K562 (cell line): ENCODE data around the gene ZNF544. TPM values are rescaled to one million over a fixed set of nuclear protein-coding genes. Genes with fewer than 3 reads are reported as not detected.

Source experiments
- ATAC-seq: fragments of 200-7000 bp; cut with Tn5 transposase; 3 replicates; pipeline ENCODE4 v1.9.1; 2020; ENCODE audit warnings: moderate library complexity
- Bru-seq: library from RNA; stranded (reverse); fragments of 400-500 nt; gene quantifications from one replicate; lab custom pipeline; 2021; lab: Mats Ljungman, UMichigan
- BruChase-seq, 2 experiments: library from RNA; stranded (reverse); fragments of 400-500 nt; gene quantifications; one replicate each; lab custom pipeline; 2021; lab: Mats Ljungman, UMichigan
- BruUV-seq: library from RNA; stranded (reverse); fragments of 400-500 nt; replicated peaks from 2 replicates; lab custom pipeline; 2021; lab: Mats Ljungman, UMichigan
- CTCF ChIA-PET: fragments of 300-600 bp; formaldehyde crosslinking; extraction: SDS; loops from one replicate; lab custom pipeline; 2021; ENCODE audit warnings: low intra/inter-chr PET ratio; lab: Yijun Ruan, JAX
- POLR2A ChIA-PET: fragments of 300-600, 350-650 bp; sonication (Branson Sonifier 250); formaldehyde crosslinking; extraction: SDS; loops from one replicate; lab custom pipeline; 2021; ENCODE audit warnings: antibody characterized with exemption, inconsistent platforms; lab: Yijun Ruan, JAX
- DNase-seq, 4 experiments: peaks; one replicate each; pipeline versions ENCODE4 v3.0.0 to v3.0.0-alpha.2; 2011 to 2018; ENCODE audit warnings: low spot score in 3 of 4, mixed read lengths in 3 of 4; ENCODE audit errors: extremely low read depth in 1 of 4
- FAIRE-seq: peaks from 2 replicates; lab custom pipeline; 2011; peaks lifted over from hg19 to GRCh38; lab: Jason Lieb, UNC
- H2AFZ ChIP-seq: 2 replicates; pipeline ENCODE4 v1.6.0; 2011; ENCODE audit warnings: low read depth, low read length, control low read depth, inconsistent platforms
- H3K27ac ChIP-seq: fragments of 200-600 bp; 3 replicates; pipeline ENCODE4 v1.8.0; 2011; ENCODE audit warnings: low read depth, mild to moderate bottlenecking, control low read depth, inconsistent platforms, low read length, moderate library complexity, mixed read lengths; ENCODE audit errors: extremely low read depth
- H3K27me3 ChIP-seq, 2 experiments: fragments of 300-600 bp in 1 of 2; 2 replicates in 1 of 2; 3 replicates in 1 of 2; pipeline versions ENCODE4 v1.6.0 to v1.8.0; 2011; ENCODE audit warnings: inconsistent platforms in 2 of 2, low read length in 2 of 2, mild to moderate bottlenecking in 1 of 2, mixed read lengths in 1 of 2, moderate library complexity in 1 of 2; ENCODE audit not compliant: control insufficient read depth in 2 of 2, insufficient read depth in 2 of 2
- H3K36me3 ChIP-seq: fragments of 300-600 bp; 3 replicates; pipeline ENCODE4 v1.8.0; 2011; ENCODE audit warnings: mild to moderate bottlenecking, low read length, inconsistent platforms; ENCODE audit not compliant: control insufficient read depth, insufficient read depth
- H3K4me1 ChIP-seq, 2 experiments: fragments of 200-600 bp in 1 of 2; replicated peaks in 1 of 2; 2 replicates in 1 of 2; 3 replicates in 1 of 2; pipeline versions ENCODE4 v1.5.1 to v1.8.0; 2011; ENCODE audit warnings: inconsistent platforms in 2 of 2, low read length in 2 of 2, mild to moderate bottlenecking in 1 of 2, mixed read lengths in 1 of 2, moderate library complexity in 1 of 2; ENCODE audit not compliant: control insufficient read depth in 2 of 2, insufficient read depth in 2 of 2
- H3K4me2 ChIP-seq: 2 replicates; pipeline ENCODE4 v1.6.1; 2011; ENCODE audit warnings: low read length, control low read depth, inconsistent platforms, mixed read lengths; ENCODE audit not compliant: insufficient read depth
- H3K4me3 ChIP-seq: fragments of 200-600 bp; sonication (generic), shearing (Covaris generic); 2 replicates; pipeline ENCODE4 v1.5.1; 2016; ENCODE audit warnings: control low read depth, inconsistent platforms
- H3K79me2 ChIP-seq: fragments of 200-600 bp; 3 replicates; pipeline ENCODE4 v1.8.0; 2011; ENCODE audit warnings: low read length, inconsistent platforms; ENCODE audit not compliant: control insufficient read depth, insufficient read depth
- H3K9ac ChIP-seq, 2 experiments: 2 replicates each; pipeline versions ENCODE4 v1.6.0 to v1.6.1; 2011; ENCODE audit warnings: low read depth in 2 of 2, low read length in 2 of 2, control low read depth in 1 of 2, inconsistent platforms in 1 of 2, mild to moderate bottlenecking in 1 of 2, mixed read lengths in 1 of 2; ENCODE audit not compliant: insufficient read depth in 1 of 2
- H3K9me1 ChIP-seq: one replicate; pipeline ENCODE4 v1.6.0; 2011; ENCODE audit warnings: inconsistent platforms, mild to moderate bottlenecking, low read length, moderate library complexity; ENCODE audit not compliant: control insufficient read depth, insufficient read depth
- H3K9me3 ChIP-seq: replicated peaks from 2 replicates; pipeline ENCODE4 v1.5.1; 2011; ENCODE audit warnings: low read depth, low read length, inconsistent platforms; ENCODE audit not compliant: control insufficient read depth, insufficient read depth
- H4K20me1 ChIP-seq: replicated peaks from 2 replicates; pipeline ENCODE4 v1.6.1; 2011; ENCODE audit warnings: low read length, inconsistent platforms, mixed read lengths; ENCODE audit not compliant: control insufficient read depth, insufficient read depth
- ATF1 ChIP-seq, 2 experiments: fragments of 450-650 bp in 1 of 2; IDR thresholded peaks; 2 replicates each; pipeline ENCODE4 v1.6.1; 2016; ENCODE audit warnings: missing compliant biosample characterization in 1 of 2, missing genetic modification characterization in 1 of 2
- EGR1 ChIP-seq: fragments of 450-650 bp; conservative IDR thresholded peaks from 2 replicates; pipeline ENCODE4 v1.6.1; 2017; ENCODE audit warnings: mild to moderate bottlenecking
- FOXK2 ChIP-seq, 2 experiments: fragments of 450-650 bp; IDR thresholded peaks in 1 of 2; conservative IDR thresholded peaks in 1 of 2; 2 replicates each; pipeline ENCODE4 v1.6.1; 2016; ENCODE audit warnings: low read depth in 2 of 2, mild to moderate bottlenecking in 1 of 2
- MED1 ChIP-seq: sonication (generic); formaldehyde crosslinking; IDR thresholded peaks from 2 replicates; pipeline ENCODE4 v1.8.1; 2023; ENCODE audit warnings: missing genetic modification reagents, borderline replicate concordance
- SRSF9 ChIP-seq: fragments of 200-400 bp; formaldehyde crosslinking; IDR thresholded peaks from 2 replicates; pipeline ENCODE4 v1.6.1; 2017; ENCODE audit warnings: low read depth, low read length, borderline replicate concordance
- ZNF41 ChIP-seq: fragments of 250-450 bp; sonication (Bioruptor Pico); conservative IDR thresholded peaks from 2 replicates; pipeline ENCODE4 v1.4.0; 2020; ENCODE audit warnings: mild to moderate bottlenecking
- ZNF586 ChIP-seq: fragments of 450-650 bp; formaldehyde crosslinking; conservative IDR thresholded peaks from 2 replicates; pipeline ENCODE4 v1.4.0; 2020; ENCODE audit warnings: mild to moderate bottlenecking, moderate library complexity
- ZNF766 ChIP-seq: fragments of 200-800 bp; sonication (Bioruptor generic); conservative IDR thresholded peaks from 2 replicates; pipeline ENCODE4 v1.6.1; 2016; ENCODE audit warnings: missing genetic modification characterization, missing compliant biosample characterization
- WGBS: fragments of 100-300 bp; shearing (Covaris generic); methylation state at CpG from one replicate; pipeline ENCODE4 v1.1.6; 2016; ENCODE audit warnings: low coverage, mixed read lengths; ENCODE audit not compliant: insufficient coverage; ENCODE audit errors: missing lambda C conversion rate; 5-methylcytosine and 5-hydroxymethylcytosine counted together
- in situ Hi-C: fragments of 300-500 bp; cut with MboI; formaldehyde crosslinking; loops from 4 replicates; pipeline ENCODE4 v1.15.0; 2018; ENCODE audit warnings: inconsistent platforms, mixed read lengths
- intact Hi-C: fragments of 100-400 bp; cut with micrococcal nuclease; formaldehyde crosslinking; loops from 2 replicates; pipeline ENCODE4 v1.14.2; 2022
- long read RNA-seq, 3 experiments: library from polyadenylated mRNA in 2 of 3; library from RNA in 1 of 3; unstranded in 2 of 3; stranded (forward) in 1 of 3; transcript quantifications; one replicate each; pipeline ENCODE4 v2.0.0, GENCODE V29; 2019 to 2022
- polyA minus RNA-seq, 3 experiments: library from RNA; depleted of rRNA, polyadenylated mRNA; stranded (reverse); fragments of >200 nt; gene quantifications; 2 replicates each; pipeline ENCODE4 v1.2.3, GENCODE V29; 2011
- polyA plus RNA-seq, 8 experiments: library from polyadenylated mRNA; depleted of rRNA in 4 of 8; stranded (reverse) in 5 of 8; unstranded in 3 of 8; fragments of >200 nt; fragmentation: Nextera tagmentation in 2 of 8; fragmentation: Illumina TruSeq in 1 of 8; extraction: Ambion mirVana in 2 of 8; extraction: Trizol in 1 of 8; gene quantifications; 2 replicates each; pipeline versions ENCODE4 v1.2.1 to v1.2.3, GENCODE V29; 2011 to 2014; ENCODE audit warnings: inconsistent platforms in 1 of 8, missing spikeins in 1 of 8
- total RNA-seq, 7 experiments: library from RNA; depleted of rRNA in 6 of 7; stranded (reverse); fragments of >200 nt in 6 of 7; fragmentation: Illumina TruSeq in 2 of 7; extraction: Trizol in 2 of 7; gene quantifications; 2 replicates each; pipeline versions ENCODE4 v1.2.1 to v1.2.3, GENCODE V29; 2011 to 2021; ENCODE audit warnings: low replicate concordance in 1 of 7
- TF ChIP-seq, protein P1 (sequence below), 3 experiments: IDR thresholded peaks in 2 of 3; conservative IDR thresholded peaks in 1 of 3; 2 replicates each; pipeline ENCODE4 v1.5.1; 2011 to 2012; ENCODE audit warnings: low read length in 3 of 3, mild to moderate bottlenecking in 3 of 3, control low read depth in 2 of 3, improper control_type of control experiment in 1 of 3, inconsistent platforms in 1 of 3, low read depth in 1 of 3, mixed read lengths in 1 of 3, moderate library complexity in 1 of 3; ENCODE audit not compliant: insufficient read depth in 2 of 3
- TF ChIP-seq, protein P2 (sequence below): fragments of 250-450 bp; sonication (Bioruptor Pico); IDR thresholded peaks from 2 replicates; pipeline ENCODE4 v1.5.0; 2021
- TF ChIP-seq, protein P3 (sequence below): fragments of 450-650 bp; IDR thresholded peaks from 2 replicates; pipeline ENCODE4 v1.6.1; 2016

The ZNF544 gene
- 180 and 209 TPM in 2 replicates for total RNA-seq (2011; cell fraction: chromatin; rRNA removed; ENCODE audit: low replicate concordance)
- 126 and 168 TPM in 2 replicates for total RNA-seq (2011; cell fraction: nucleolus; rRNA removed)
- 185 and 198 TPM in 2 replicates for total RNA-seq (2011; cell fraction: nucleoplasm; rRNA removed)
- 59.0 and 64.1 TPM in 2 replicates for total RNA-seq (2014; rRNA removed)
- total RNA-seq (2014; rRNA removed; fragmentation: Illumina TruSeq; extraction: Trizol) = 51.3 and 53.5 TPM in 2 replicates
- 37.8 and 39.4 TPM in 2 replicates for total RNA-seq (2015; rRNA removed; fragmentation: Illumina TruSeq; extraction: Trizol)
- total RNA-seq (2021) = 37.5 and 43.6 TPM in 2 replicates
- 45.6 and 53.5 TPM in 2 replicates for polyA plus RNA-seq (2011; rRNA removed)
- polyA plus RNA-seq (2011; cell fraction: cytosol; rRNA removed) = 58.4 and 62.6 TPM in 2 replicates
- polyA plus RNA-seq (2011; cell fraction: nucleus; rRNA removed) = 46.0 and 65.8 TPM in 2 replicates
- 35.3 and 39.5 TPM in 2 replicates for polyA plus RNA-seq (2012)
- polyA plus RNA-seq (2014; fragmentation: Illumina TruSeq; extraction: Trizol) = 32.3 and 39.3 TPM in 2 replicates
- polyA plus RNA-seq (2014; fragmentation: Nextera tagmentation; extraction: Ambion mirVana) = 10 to 100 TPM; 23.6 to 28.6 TPM
- 41.4 and 53.8 TPM in 2 replicates for polyA plus RNA-seq (2014; rRNA removed)
- 51.3 and 61.6 TPM in 2 replicates for polyA minus RNA-seq (2011; rRNA and poly(A)+ RNA removed)
- 20.8 and 23.3 TPM in 2 replicates for polyA minus RNA-seq (2011; cell fraction: cytosol; rRNA and poly(A)+ RNA removed)
- polyA minus RNA-seq (2011; cell fraction: nucleus; rRNA and poly(A)+ RNA removed) = 45.1 and 54.5 TPM in 2 replicates
- percentile 80 among the genes with signal in this experiment for Bru-seq, nascent RNA
- BruChase-seq, experiment 1, labeled RNA remaining after a 2-hour chase = percentile 87 among the genes with signal in this experiment
- BruChase-seq, experiment 2, labeled RNA remaining after a 6-hour chase = percentile 86 among the genes with signal in this experiment
- long read RNA-seq, experiment 1, transcript ZNF544-213 (7 exons, 3,587 nt) = major isoform, 9 of 81 reads
- long read RNA-seq, experiment 1, partial matches to known transcripts = 23 of 81 reads
- long read RNA-seq, experiment 1, other reads (novel, unspliced or antisense) = 41 of 81 reads
- long read RNA-seq, experiment 2, transcript ZNF544-206 (6 exons, 2,818 nt) = major isoform, 7 of 39 reads
- long read RNA-seq, experiment 2, partial matches to known transcripts = 12 of 39 reads
- long read RNA-seq, experiment 2, other reads (novel, unspliced or antisense) = 12 of 39 reads
- long read RNA-seq, experiment 3, partial matches to known transcripts = 2 of 17 reads
- long read RNA-seq, experiment 3, other reads (novel, unspliced or antisense) = 13 of 17 reads

DNA sequence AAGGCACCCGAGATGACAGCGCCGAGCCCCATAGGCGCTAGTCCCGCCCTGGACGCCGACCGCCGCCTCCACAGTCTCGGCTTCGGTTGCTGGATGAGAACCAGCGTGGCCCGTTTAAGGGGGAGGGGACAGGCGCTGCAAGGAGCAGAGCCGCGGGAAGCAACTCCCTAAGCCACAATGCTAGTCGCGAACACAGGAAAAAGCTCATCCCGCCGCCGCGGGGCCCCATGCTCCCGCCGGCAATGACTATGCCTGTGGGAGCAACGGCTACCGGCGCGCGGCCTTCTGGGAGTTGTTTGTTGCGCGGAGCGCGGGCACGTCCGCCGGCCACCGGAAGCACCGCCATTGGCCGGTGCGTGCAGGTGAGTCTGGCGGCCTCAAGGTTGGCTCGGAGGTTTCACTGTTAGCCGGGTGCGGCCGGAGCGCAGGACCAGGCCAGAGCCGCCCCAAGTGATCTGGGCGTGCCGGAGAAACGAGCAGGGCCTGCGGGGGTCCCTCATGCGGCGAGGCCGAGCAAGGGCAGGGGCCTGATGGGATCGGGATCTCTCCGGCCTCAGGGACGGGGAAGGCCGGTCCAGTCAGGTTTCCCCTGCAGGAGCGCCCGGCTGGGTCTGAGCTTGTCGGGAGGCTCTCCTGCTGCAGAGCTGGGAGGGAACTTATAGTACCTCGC lies at the start of gene ZNF544:
Gene ZNF544, plus strand, starts transcription at position 330 of the 670 bp plus-strand sequence. CDS start 15,110 bp downstream, outside the sequence.
- peaks cover 12% of the 10 kb centered on the region for H3K9me3 ChIP-seq
- ChIA-PET CTCF (no interaction called here), POLR2A (interaction anchor here (0.6 to 1.9 kb wide), 10 partner anchors 8 to 1532 kb away, joined by 3 to 10 read pairs (median 4); partner anchors contain the start of gene ZNF497)
- H3K9ac ChIP-seq = peak within 1 kb of the TSS; percentile 83 to 92
- H3K27ac ChIP-seq = peak within 1 kb of the TSS; percentile 91
- H3K9me1 ChIP-seq = no peaks in the 10 kb centered on the region
- peaks cover 39% of the 10 kb centered on the region for H3K36me3 ChIP-seq
- H4K20me1 ChIP-seq = no peaks in the 10 kb centered on the region
- WGBS = 13% methylated on average over 53 of the region's 62 CpGs
- H3K4me3 ChIP-seq = peak within 1 kb of the TSS; percentile 56
- no peaks in the 10 kb centered on the region; a peak in 1 of 5 replicates for H3K27me3 ChIP-seq
- peaks cover 8 to 14% of the 10 kb centered on the region in 2 experiments; a peak in 4 of 5 replicates for H3K4me1 ChIP-seq
- FAIRE-seq (no peak), ATAC-seq (peak; percentile 96), DNase-seq (peak; percentile 78 to 84 (median 80))
- no TSS peak for BruUV-seq
- in situ Hi-C loops = no loop called here
- H2AFZ ChIP-seq = peak within 1 kb of the TSS; percentile 80
- intact Hi-C loops = loop anchor here (5.0 to 10.0 kb wide), 2 partner anchors 99 to 176 kb away; partner anchors contain the start of genes ZNF584 and ZSCAN22
- peak within 1 kb of the TSS; percentile 81 for H3K4me2 ChIP-seq
- peaks cover 29% of the 10 kb centered on the region for H3K79me2 ChIP-seq
- TF ChIP-seq ZNF41 (CRISPR knock-in tag) (no peak), ATF1 (CRISPR knock-in tag; IDR thresholded peaks at IDR 0.05) (no peak), ATF1 (tag; IDR thresholded peaks at IDR 0.05) (peak; percentile 63), ZNF766 (CRISPR knock-in tag) (0 out of 2 replicates have a peak, but pooled peaks have one; percentile 27), EGR1 (0 out of 2 replicates have a peak, but pooled peaks have one; percentile 12), SRSF9 (no peak), FOXK2 (conservative IDR thresholded peaks at IDR 0.05 in 1 of 2, IDR thresholded peaks at IDR 0.05 in 1 of 2; ENCODE audit: low read depth in 2 of 2) (peak in 1 of 2 experiments; percentile 28; a peak in 1 of 4 replicates), MED1 (no peak), ZNF586 (CRISPR knock-in tag) (no peak)
- TF ChIP-seq, protein P1, sequence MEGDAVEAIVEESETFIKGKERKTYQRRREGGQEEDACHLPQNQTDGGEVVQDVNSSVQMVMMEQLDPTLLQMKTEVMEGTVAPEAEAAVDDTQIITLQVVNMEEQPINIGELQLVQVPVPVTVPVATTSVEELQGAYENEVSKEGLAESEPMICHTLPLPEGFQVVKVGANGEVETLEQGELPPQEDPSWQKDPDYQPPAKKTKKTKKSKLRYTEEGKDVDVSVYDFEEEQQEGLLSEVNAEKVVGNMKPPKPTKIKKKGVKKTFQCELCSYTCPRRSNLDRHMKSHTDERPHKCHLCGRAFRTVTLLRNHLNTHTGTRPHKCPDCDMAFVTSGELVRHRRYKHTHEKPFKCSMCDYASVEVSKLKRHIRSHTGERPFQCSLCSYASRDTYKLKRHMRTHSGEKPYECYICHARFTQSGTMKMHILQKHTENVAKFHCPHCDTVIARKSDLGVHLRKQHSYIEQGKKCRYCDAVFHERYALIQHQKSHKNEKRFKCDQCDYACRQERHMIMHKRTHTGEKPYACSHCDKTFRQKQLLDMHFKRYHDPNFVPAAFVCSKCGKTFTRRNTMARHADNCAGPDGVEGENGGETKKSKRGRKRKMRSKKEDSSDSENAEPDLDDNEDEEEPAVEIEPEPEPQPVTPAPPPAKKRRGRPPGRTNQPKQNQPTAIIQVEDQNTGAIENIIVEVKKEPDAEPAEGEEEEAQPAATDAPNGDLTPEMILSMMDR (IDR thresholded peaks at IDR 0.05 in 2 of 3, conservative IDR thresholded peaks at IDR 0.05 in 1 of 3; ENCODE audit: insufficient read depth in 2 of 3, low read depth in 1 of 3, low read length in 3 of 3) = peak in 2 of 3 experiments; percentile 2 to 29; a peak in 1 of 6 replicates
- TF ChIP-seq, protein P2, sequence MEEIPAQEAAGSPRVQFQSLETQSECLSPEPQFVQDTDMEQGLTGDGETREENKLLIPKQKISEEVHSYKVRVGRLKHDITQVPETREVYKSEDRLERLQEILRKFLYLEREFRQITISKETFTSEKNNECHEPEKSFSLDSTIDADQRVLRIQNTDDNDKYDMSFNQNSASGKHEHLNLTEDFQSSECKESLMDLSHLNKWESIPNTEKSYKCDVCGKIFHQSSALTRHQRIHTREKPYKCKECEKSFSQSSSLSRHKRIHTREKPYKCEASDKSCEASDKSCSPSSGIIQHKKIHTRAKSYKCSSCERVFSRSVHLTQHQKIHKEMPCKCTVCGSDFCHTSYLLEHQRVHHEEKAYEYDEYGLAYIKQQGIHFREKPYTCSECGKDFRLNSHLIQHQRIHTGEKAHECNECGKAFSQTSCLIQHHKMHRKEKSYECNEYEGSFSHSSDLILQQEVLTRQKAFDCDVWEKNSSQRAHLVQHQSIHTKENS (CRISPR knock-in tag) = no peak
- TF ChIP-seq, protein P3, sequence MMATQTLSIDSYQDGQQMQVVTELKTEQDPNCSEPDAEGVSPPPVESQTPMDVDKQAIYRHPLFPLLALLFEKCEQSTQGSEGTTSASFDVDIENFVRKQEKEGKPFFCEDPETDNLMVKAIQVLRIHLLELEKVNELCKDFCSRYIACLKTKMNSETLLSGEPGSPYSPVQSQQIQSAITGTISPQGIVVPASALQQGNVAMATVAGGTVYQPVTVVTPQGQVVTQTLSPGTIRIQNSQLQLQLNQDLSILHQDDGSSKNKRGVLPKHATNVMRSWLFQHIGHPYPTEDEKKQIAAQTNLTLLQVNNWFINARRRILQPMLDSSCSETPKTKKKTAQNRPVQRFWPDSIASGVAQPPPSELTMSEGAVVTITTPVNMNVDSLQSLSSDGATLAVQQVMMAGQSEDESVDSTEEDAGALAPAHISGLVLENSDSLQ = no peak
